GM12864 (cell line): ENCODE results near the gene FOXO1.

Experiments
- DNase-seq: peaks from one replicate; pipeline ENCODE4 v3.0.0-alpha.2; 2011; ENCODE audit warnings: low read depth
- H3K4me3 ChIP-seq: 2 replicates; pipeline ENCODE4 v1.5.1; 2011; ENCODE audit warnings: mild to moderate bottlenecking, low read depth, low read length, control low read depth
- CTCF ChIP-seq: IDR thresholded peaks from 2 replicates; pipeline ENCODE4 v1.5.1; 2011; ENCODE audit warnings: low read depth, mild to moderate bottlenecking, moderate library complexity, low read length, control low read depth, inconsistent platforms; ENCODE audit errors: missing control alignments

Gene FOXO1

GRCh38 chr13:40626561-40626960, 39.9 kb downstream of the FOXO1 start:
- no peak for TF ChIP-seq CTCF
- DNase-seq: no peak
- no peak overlapping the region for H3K4me3 ChIP-seq

GRCh38 chr13:40624986-40625385, 41.5 kb downstream of the FOXO1 start:
- no peak for DNase-seq
- TF ChIP-seq CTCF: no peak
- no peak overlapping the region for H3K4me3 ChIP-seq

GRCh38 chr13:40624383-40624782, 42.1 kb downstream of the FOXO1 start:
- no peak for TF ChIP-seq CTCF

GRCh38 chr13:40622761-40623160, 43.7 kb downstream of the FOXO1 start:
- no peak overlapping the region for H3K4me3 ChIP-seq
- no peak for DNase-seq
- TF ChIP-seq CTCF: no peak

More at GRCh38 chr13:40624383-40624782, 42.1 kb downstream of the FOXO1 start:
- no peak overlapping the region for H3K4me3 ChIP-seq
- DNase-seq: no peak

GRCh38 chr13:40622246-40622645, 44.2 kb downstream of the FOXO1 start:
- TF ChIP-seq CTCF: no peak
- no peak for DNase-seq
- no peak overlapping the region for H3K4me3 ChIP-seq

GRCh38 chr13:40619479-40619814, 47.0 kb downstream of the FOXO1 start:
- no peak for DNase-seq
- no peak overlapping the region for H3K4me3 ChIP-seq
- no peak for TF ChIP-seq CTCF

- no peak for TF ChIP-seq CTCF
- H3K4me3 ChIP-seq: no peak overlapping the region
- DNase-seq: no peak
Observed at GRCh38 chr13:40618581-40619478, 47.6 kb downstream of the FOXO1 start.
